Activated T-cell treated with anti-CD3 and anti-CD28 coated beads, Interleukin-2, amount 50 U/mL, for 1 hour (primary cell): ENCODE data around the gene MYL7.
"Not testable (repeated sequence)": the region's sequence is repeated elsewhere in the genome, so short reads cannot be mapped to it uniquely, and the experiment has no call there.

Experiments
- DNase-seq: peaks from one replicate; pipeline ENCODE4 v3.0.0-alpha.2; 2020

Gene MYL7

DNA sequence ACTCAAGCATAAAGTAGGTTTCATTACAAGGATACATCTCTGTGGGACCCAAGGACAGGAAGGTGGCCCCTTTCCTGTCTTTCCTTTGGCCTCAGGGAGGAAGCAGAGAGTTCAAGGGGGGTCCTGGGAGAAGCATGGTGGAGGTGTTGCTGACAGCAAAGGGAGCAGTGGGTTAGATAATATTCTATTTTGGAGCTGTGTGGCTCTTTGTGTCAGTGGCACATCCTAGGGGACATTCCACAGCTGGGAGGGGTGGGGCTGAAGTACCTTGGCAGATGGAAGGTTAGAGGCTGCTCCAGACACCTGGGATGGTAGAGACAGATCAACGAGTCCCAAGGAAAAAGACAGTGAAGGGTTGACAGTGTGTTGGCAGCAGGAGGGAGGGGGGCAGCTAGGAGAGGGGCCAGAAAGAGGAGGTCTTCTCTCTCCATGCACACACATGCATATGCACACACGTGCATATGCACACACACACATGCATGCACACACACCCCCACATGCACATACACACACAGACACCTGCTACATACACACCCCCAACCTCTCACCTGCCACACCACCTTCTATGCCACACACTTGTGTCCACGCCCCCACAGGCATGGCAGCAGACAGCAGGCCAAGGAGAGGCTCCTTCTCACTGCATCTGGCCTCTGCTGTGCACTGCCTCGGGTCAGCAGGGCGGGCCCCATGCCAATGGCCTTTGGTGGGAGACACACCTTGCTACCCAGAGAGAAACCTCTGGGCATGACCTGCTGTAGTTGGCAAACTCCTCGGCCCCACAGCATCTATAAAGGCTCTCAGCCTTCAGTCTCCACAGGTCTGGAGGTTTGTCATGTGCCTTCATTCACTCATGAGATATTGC lies 12.2 kb downstream of the MYL7 start:
- no peak for DNase-seq

GRCh38 chr7:44127161-44127560 lies 14.0 kb downstream of the MYL7 start:
- DNase-seq, result no peak

DNA sequence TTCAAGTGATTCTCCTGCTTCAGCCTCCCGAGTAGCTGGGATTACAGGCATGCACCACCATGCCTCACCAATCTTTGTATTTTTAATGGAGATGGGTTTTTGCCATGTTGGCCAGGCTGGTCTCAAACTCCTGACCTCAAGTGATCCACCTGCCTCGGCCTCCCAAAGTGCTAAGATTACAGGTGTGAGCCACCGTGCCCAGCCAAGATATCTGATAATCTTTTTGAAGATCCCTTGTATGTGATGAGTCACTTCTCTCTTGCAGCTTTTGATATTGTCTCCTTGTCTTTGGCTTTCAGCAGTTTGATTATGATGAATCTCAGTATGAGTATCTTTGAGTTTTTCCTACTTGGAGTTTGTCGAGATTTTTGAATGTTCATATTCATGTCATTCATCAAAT lies 14.6 kb downstream of the MYL7 start:
- DNase-seq, result not testable (repeated sequence)

DNA sequence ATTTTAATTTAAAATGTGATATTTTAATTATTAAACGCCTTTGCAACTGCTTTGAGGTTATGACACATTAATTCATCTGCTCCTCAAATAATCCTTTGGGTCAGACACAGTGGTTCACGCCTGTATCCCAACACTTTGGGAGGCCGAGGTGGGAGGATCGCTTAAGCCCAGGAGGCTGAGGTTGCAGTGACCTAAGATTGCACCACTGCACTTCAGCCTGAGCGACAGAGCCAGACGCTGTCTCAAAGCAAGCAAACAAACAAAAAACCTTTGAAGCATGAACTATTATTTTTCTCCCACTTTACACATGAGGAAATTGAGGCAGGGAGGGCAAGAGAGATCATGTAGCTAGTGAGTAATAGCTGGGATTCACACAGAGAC lies 16.3 kb downstream of the MYL7 start:
- DNase-seq, result no peak

GRCh38 chr7:44123190-44124003 lies 17.7 kb downstream of the MYL7 start, which contains the start of gene POLD2:
TSS of gene POLD2 (minus strand) at chr7:44123548. CDS start at chr7:44122053, 1,495 bp downstream.
- DNase-seq, result peak; percentile 96

DNA sequence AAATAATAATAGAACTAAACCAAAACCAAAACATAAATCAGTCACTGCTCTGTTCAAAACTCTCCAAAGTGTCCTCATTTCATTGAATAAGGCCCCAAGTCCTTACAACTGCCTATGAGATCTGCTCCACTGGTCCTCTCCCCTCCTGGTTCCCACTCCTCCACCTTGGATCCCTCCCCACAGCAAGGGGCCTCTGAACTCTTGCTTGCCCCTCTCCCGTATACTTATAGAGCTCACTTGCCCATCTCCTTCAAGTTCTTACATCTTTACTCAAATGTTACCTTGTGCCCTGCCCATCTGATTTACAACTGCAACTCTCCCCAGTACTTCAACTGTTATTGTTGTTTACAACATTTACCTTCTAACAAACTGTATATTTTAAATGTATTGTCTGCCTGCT lies 18.6 kb downstream of the MYL7 start:
- no peak for DNase-seq

DNA sequence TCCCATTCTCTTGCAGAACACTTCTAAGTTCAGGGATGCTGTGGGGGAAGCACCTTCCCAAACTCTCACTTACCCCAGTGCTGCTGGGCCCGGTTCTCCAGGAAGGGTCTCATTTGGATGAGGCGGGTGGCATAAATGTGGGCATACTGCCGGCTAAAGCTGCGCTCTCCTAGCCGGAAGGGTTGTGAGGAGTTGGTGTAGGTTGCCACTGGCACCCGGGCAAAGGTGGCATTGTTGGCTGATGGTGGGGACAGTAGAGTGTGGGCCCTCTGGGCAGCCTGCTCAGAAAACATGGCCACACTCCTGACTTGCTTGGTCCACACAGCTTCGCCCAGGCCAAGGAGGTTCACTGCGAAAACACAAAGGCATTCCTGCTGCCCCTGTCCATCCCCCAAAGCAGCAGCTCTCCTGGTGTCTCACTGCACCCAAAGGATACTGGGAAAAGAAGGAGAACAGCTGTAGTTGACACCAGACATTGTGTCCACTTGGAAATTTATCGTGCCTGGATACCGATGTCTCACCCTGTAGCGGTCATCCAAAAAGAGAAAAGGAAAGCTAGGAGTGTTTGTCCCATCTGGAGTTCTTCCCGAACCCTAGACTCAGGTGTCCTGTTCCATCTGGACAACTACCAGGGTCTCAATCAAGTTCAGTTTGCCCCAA lies 19.2 kb downstream of the MYL7 start:
- DNase-seq, result no peak

DNA sequence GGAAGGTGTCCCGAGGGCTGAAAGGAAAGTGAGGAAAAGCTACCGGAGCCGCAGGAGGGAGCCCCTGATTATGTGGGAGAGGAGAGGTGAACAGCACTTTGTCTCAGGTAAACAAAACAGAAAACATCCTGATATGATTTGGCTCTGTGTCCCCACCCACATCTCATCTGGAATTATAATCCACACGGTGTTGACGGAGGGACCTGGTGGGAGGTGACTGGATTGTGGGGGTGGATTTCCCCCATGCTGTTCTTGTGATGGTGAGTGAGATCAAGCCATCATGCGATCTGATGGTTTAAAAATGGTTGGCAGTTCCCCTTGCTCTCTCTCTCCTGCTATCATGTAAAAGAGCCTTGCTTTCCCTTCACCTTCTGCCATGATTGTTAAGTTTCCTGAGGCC lies 20.7 kb downstream of the MYL7 start:
- no peak for DNase-seq

DNA sequence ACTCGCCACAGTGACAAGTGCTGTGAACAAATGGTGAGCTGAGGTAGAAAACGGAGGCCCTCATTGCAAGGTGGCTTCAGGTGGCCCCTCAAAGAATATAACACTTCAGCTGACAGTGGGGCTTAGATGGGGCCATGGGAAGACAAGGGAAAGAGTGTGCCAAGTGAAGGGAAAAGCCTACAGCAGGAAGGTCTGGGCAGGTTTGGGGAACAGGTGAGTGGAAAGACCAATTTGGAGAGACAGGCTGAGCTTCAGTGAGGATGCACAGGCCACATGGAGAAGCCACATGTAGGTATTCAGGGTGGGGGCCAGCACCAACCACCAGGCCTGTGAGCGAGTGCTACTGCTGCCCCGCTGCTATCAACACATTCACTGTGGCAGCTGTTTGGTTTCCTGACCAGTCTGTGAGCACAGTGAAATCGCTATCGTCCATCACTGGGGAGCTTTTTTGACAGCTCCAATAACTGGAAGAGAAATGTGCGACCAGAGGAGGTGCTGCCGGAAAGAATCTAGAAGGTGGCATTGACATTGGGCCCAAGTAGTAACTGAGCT lies 21.2 kb downstream of the MYL7 start:
- DNase-seq, result no peak

DNA sequence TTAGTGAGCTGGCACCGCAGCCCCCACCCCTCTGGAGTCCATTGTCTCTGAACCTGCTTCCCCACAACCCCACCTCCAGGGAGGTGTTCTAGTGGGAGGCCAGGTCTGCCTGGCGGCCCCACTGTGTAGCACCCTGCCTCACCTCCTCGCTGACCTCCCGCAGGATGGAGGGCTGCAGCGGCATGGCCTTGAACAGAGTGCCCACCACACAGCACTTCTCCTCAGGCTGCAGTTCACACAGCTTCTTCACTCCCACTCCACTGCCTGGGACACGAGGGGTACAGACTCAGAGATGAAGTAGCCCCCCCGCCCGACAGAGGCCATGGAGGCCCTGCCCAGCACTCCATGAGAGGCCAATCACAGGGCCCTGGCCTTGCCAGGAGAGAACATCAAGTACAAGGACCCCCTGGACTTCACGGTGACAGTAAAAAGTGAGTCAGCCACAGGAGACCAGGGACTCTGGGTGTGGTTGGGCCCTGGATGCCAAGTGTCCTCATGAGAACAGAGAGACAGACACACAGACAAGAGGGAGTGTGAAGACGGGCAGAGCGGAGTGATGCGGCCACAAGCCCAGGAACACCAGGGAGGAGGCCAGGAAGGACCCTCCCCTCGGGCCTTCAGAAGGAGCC lies 23.2 kb downstream of the MYL7 start:
- DNase-seq, result no peak

GRCh38 chr7:44116789-44117666 lies 24.1 kb downstream of the MYL7 start:
- DNase-seq, result no peak

- DNase-seq, result no peak
Measured at GRCh38 chr7:44116087-44116788, 24.9 kb downstream of the MYL7 start.

GRCh38 chr7:44114586-44115310 lies 26.4 kb downstream of the MYL7 start:
- no peak for DNase-seq

- DNase-seq, result no peak
Measured at GRCh38 chr7:44113764-44114354, 27.3 kb downstream of the MYL7 start.

GRCh38 chr7:44112997-44113763 lies 28.0 kb downstream of the MYL7 start:
- no peak for DNase-seq

- no peak for DNase-seq
Measured at GRCh38 chr7:44112231-44112996, 28.7 kb downstream of the MYL7 start.

DNA sequence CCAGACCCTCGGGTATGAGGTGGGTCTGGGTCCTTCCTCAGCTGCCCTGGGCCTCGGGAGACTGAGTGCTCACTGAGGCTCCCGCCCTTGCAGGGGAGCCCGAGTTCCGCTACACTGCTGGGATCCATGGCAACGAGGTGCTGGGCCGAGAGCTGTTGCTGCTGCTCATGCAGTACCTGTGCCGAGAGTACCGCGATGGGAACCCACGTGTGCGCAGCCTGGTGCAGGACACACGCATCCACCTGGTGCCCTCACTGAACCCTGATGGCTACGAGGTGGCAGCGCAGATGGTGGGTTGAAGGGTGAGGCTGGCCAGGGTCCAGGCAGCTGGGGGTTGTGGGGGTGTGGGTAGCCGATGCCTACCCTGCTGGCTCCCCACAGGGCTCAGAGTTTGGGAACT lies 29.4 kb downstream of the MYL7 start:
- DNase-seq, result no peak
